Sigmoid colon (tissue), 4 donors: ENCODE data around the gene HNRNPA0.

Experiments used
- CTCF ChIP-seq, 4 experiments: fragments of 450-650 bp in 3 of 4; fragments of 200-600 bp in 1 of 4; IDR thresholded peaks; one replicate each; pipeline ENCODE4 v1.5.1; 2016 to 2019; ENCODE audit warnings: antibody characterized with exemption in 4 of 4, mild to moderate bottlenecking in 3 of 4, moderate library complexity in 2 of 4
- POLR2A ChIP-seq, 2 donors: fragments of 450-650 bp; IDR thresholded peaks; one replicate each; pipeline ENCODE4 v1.6.1; 2016; ENCODE audit warnings: antibody characterized with exemption in 2 of 2, mild to moderate bottlenecking in 2 of 2, moderate library complexity in 2 of 2
- POLR2AphosphoS5 ChIP-seq, 4 donors: sonication (generic); formaldehyde crosslinking; IDR thresholded peaks; one replicate each; pipeline ENCODE4 v1.6.1; 2017; ENCODE audit warnings: antibody characterized with exemption in 4 of 4

DNA sequence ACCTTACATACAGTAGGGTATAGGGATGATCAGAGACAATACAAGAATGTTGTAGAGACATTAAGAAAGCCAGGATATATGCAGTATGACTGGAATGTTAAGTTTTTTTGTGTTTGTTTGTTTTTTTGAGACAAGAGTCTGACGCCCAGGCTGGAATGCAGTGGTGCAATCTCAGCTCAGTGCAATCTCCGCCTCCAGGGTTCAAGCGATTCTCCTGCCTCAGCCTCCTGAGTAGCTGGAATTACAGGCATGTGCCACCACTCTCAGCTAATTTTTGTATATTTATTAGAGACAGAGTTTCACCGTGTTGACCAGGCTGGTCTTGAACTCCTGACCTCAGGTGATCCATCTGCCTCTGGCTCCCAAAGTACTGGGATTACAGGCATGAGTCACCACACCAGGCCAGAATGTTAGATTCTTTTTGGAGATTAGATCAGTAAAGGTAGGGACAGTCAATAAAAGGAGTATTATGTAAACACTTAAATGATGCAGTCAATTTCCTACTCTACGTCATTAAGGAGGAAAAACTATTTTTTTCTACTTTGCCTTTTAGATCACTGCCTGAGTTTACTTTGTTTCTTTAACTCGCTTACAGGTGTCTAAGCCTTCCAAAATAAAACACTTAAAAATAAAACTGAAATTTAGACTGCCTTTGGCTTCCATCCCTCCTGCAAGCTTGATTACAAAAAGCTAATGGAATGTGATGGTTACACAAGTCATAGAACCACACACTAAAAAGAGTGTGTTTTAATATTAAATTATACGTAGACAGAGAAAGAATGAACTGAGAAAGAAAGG, 6.8 kb upstream of the HNRNPA0 start:
- TF ChIP-seq CTCF (IDR thresholded peaks at IDR 0.05) (no peak), POLR2A (IDR thresholded peaks at IDR 0.05) (no peak), POLR2AphosphoS5 (IDR thresholded peaks at IDR 0.05) (no peak)
